Stimulated activated CD4-positive, alpha-beta T cell treated with anti-CD3 and anti-CD28 coated beads, Interleukin-4, amount 100 ng/mL, for 1 hour (primary cell): Measurements from ENCODE around the gene FOXD4L6.
"Not testable (repeated sequence)": the region's sequence is repeated elsewhere in the genome, so short reads cannot be mapped to it uniquely, and the experiment has no call there.

Experiments
- DNase-seq: peaks from one replicate; pipeline ENCODE4 v3.0.0-alpha.2; 2020

Gene FOXD4L6

GRCh38 chr9:41098759-41099158 is 29.7 kb downstream of the FOXD4L6 start:
- not testable (repeated sequence) for DNase-seq

GRCh38 chr9:41095060-41095459 is 33.4 kb downstream of the FOXD4L6 start:
- DNase-seq, result not testable (repeated sequence)

GRCh38 chr9:41094010-41094773 is 34.3 kb downstream of the FOXD4L6 start:
- DNase-seq, result not testable (repeated sequence)

GRCh38 chr9:41090922-41091321 is 37.6 kb downstream of the FOXD4L6 start:
- DNase-seq, result not testable (repeated sequence)

GRCh38 chr9:41090386-41090785 is 38.1 kb downstream of the FOXD4L6 start:
- not testable (repeated sequence) for DNase-seq

GRCh38 chr9:41088450-41089059 is 39.9 kb downstream of the FOXD4L6 start:
- not testable (repeated sequence) for DNase-seq

GRCh38 chr9:41087929-41088328 is 40.6 kb downstream of the FOXD4L6 start:
- DNase-seq, result not testable (repeated sequence)

- not testable (repeated sequence) for DNase-seq
Observed at GRCh38 chr9:41087157-41087780, 41.2 kb downstream of the FOXD4L6 start.

- DNase-seq, result not testable (repeated sequence)
Observed at GRCh38 chr9:41086685-41087084, 41.8 kb downstream of the FOXD4L6 start.

GRCh38 chr9:41086215-41086614 is 42.3 kb downstream of the FOXD4L6 start:
- not testable (repeated sequence) for DNase-seq

GRCh38 chr9:41082358-41082757 is 46.1 kb downstream of the FOXD4L6 start:
- not testable (repeated sequence) for DNase-seq

- DNase-seq, result not testable (repeated sequence)
Observed at GRCh38 chr9:41079464-41079863, 49.0 kb downstream of the FOXD4L6 start.

GRCh38 chr9:41077586-41077985 is 50.9 kb downstream of the FOXD4L6 start:
- DNase-seq, result not testable (repeated sequence)
